GM23338 (cell line): ENCODE measurements around the gene AHSP. TPM values are rescaled to one million over a fixed set of nuclear protein-coding genes. Genes with fewer than 3 reads are reported as not detected.

Source experiments
- ATAC-seq: fragments of 200-7000 bp; cut with Tn5 transposase; 3 replicates; pipeline ENCODE4 v1.9.1; 2020
- DNase-seq: peaks from one replicate; pipeline ENCODE4 v3.0.0-alpha.2; 2015; ENCODE audit warnings: low spot score
- H2AFZ ChIP-seq: fragments of 200-600 bp; sonication (generic); 2 replicates; pipeline ENCODE4 v1.8.0; 2016; ENCODE audit warnings: antibody characterized with exemption, mild to moderate bottlenecking, moderate library complexity
- H3F3A ChIP-seq: fragments of 200-600 bp; sonication (generic); replicated peaks from 2 replicates; pipeline ENCODE4 v1.8.0; 2017; ENCODE audit warnings: antibody characterized with exemption, mixed run types, low read depth
- H3K27ac ChIP-seq: fragments of 200-600 bp; sonication (generic); 2 replicates; pipeline ENCODE4 v1.6.1; 2016; ENCODE audit warnings: low read depth
- H3K27me3 ChIP-seq: fragments of 200-600 bp; sonication (generic); 2 replicates; pipeline ENCODE4 v1.8.0; 2016; ENCODE audit warnings: mild to moderate bottlenecking, mixed run types, moderate library complexity; ENCODE audit not compliant: insufficient read depth
- H3K36me3 ChIP-seq: fragments of 200-600 bp; sonication (generic); 2 replicates; pipeline ENCODE4 v1.8.0; 2016; ENCODE audit warnings: mild to moderate bottlenecking; ENCODE audit not compliant: insufficient read depth
- H3K4me1 ChIP-seq: fragments of 200-600 bp; sonication (generic); 2 replicates; pipeline ENCODE4 v1.8.0; 2016; ENCODE audit warnings: mild to moderate bottlenecking, moderate library complexity; ENCODE audit not compliant: insufficient read depth
- H3K4me2 ChIP-seq: fragments of 200-600 bp; sonication (generic); 2 replicates; pipeline ENCODE4 v1.7.1; 2017; ENCODE audit warnings: mixed run types
- H3K4me3 ChIP-seq: fragments of 200-600 bp; sonication (generic); 2 replicates; pipeline ENCODE4 v1.6.1; 2016; ENCODE audit warnings: mixed run types
- H3K79me2 ChIP-seq: fragments of 200-600 bp; sonication (generic); replicated peaks from 2 replicates; pipeline ENCODE4 v1.8.0; 2017; ENCODE audit warnings: mild to moderate bottlenecking; ENCODE audit not compliant: insufficient read depth
- H3K9me2 ChIP-seq: fragments of 200-600 bp; sonication (generic); 2 replicates; pipeline ENCODE4 v1.8.0; 2017; ENCODE audit not compliant: insufficient read depth
- H4K20me1 ChIP-seq: fragments of 200-600 bp; sonication (generic); replicated peaks from 2 replicates; pipeline ENCODE4 v1.8.0; 2017; ENCODE audit warnings: mild to moderate bottlenecking; ENCODE audit not compliant: insufficient read depth
- H3K27ac Mint-ChIP-seq: 2 replicates; pipeline ENCODE4 v1.8.0; 2020; ENCODE audit warnings: inconsistent platforms, mild to moderate bottlenecking, moderate library complexity, mixed read lengths
- H3K27me3 Mint-ChIP-seq: 3 replicates; pipeline ENCODE4 v1.8.0; 2022; ENCODE audit warnings: low read depth, mild to moderate bottlenecking, moderate library complexity, mixed read lengths, inconsistent platforms; ENCODE audit not compliant: insufficient read depth, poor library complexity
- H3K36me3 Mint-ChIP-seq: 3 replicates; pipeline ENCODE4 v1.8.0; 2021; ENCODE audit warnings: low read depth, mild to moderate bottlenecking, inconsistent platforms, moderate library complexity, mixed read lengths
- H3K4me1 Mint-ChIP-seq: 3 replicates; pipeline ENCODE4 v1.8.0; 2020; ENCODE audit warnings: mild to moderate bottlenecking, inconsistent platforms, mixed read lengths
- H3K4me3 Mint-ChIP-seq: 3 replicates; pipeline ENCODE4 v1.8.0; 2021; ENCODE audit warnings: moderate library complexity, mild to moderate bottlenecking, inconsistent platforms, mixed read lengths
- H3K9me3 Mint-ChIP-seq: 3 replicates; pipeline ENCODE4 v1.8.0; 2020; ENCODE audit warnings: moderate library complexity, mild to moderate bottlenecking, inconsistent platforms, mixed read lengths
- CTCF ChIP-seq, 2 experiments: fragments of 200-600 bp in 1 of 2; sonication (generic) in 1 of 2; conservative IDR thresholded peaks; 2 replicates each; pipeline versions ENCODE4 v1.5.1 to v1.6.1; 2016 to 2017; ENCODE audit warnings: antibody characterized with exemption in 2 of 2, low read depth in 2 of 2, mild to moderate bottlenecking in 2 of 2, moderate library complexity in 1 of 2
- EZH2phosphoT487 ChIP-seq: fragments of 200-600 bp; sonication (generic); IDR thresholded peaks from one replicate; pipeline ENCODE4 v1.8.1; 2018; ENCODE audit warnings: antibody characterized with exemption; ENCODE audit not compliant: unreplicated experiment
- JUNB ChIP-seq: IDR thresholded peaks from one replicate; pipeline ENCODE4 v1.6.1; 2016; ENCODE audit warnings: antibody characterized with exemption; ENCODE audit not compliant: unreplicated experiment
- POLR2AphosphoS5 ChIP-seq: IDR thresholded peaks from 2 replicates; pipeline ENCODE4 v1.6.1; 2016; ENCODE audit warnings: antibody characterized with exemption, low read depth
- ZNF462 ChIP-seq: fragments of 250-450 bp; sonication (Bioruptor Pico); IDR thresholded peaks from 2 replicates; pipeline ENCODE4 v1.5.0; 2020; ENCODE audit warnings: mild to moderate bottlenecking, moderate library complexity
- polyA plus RNA-seq: library from polyadenylated mRNA; unstranded; fragments of >200 nt; fragmentation: Nextera tagmentation; extraction: Ambion mirVana; gene quantifications from 2 replicates; pipeline ENCODE4 v1.2.1, GENCODE V29; 2016
- total RNA-seq: library from RNA; depleted of rRNA; stranded (reverse); fragments of >200 nt; shearing (Covaris generic); gene quantifications from 2 replicates; pipeline ENCODE4 v1.2.3, GENCODE V29; 2014

Gene AHSP
- total and polyA plus RNA-seq, 2 experiments from 2014 or later, result 2.1 TPM; not detected in 1

- Histone ChIP-seq H3K36me3 (no peaks in the 10 kb centered on the region), H3K27me3 (peaks cover 18% of the 10 kb centered on the region), H4K20me1 (no peaks in the 10 kb centered on the region), H3K79me2 (no peaks in the 10 kb centered on the region), H3K9me2 (no peaks in the 10 kb centered on the region), H3K27ac (no peak overlapping the region), H3F3A (no peaks in the 10 kb centered on the region), H3K4me2 (no peak overlapping the region), H3K4me3 (no peak overlapping the region), H2AFZ (no peak overlapping the region), H3K4me1 (no peaks in the 10 kb centered on the region)
- H3K9me3 Mint-ChIP-seq, result no peaks in the 10 kb centered on the region; the same call in 1 of the 3 replicates
- no peak overlapping the region for H3K27ac Mint-ChIP-seq
- ATAC-seq (no peak), DNase-seq (no peak)
- no peak overlapping the region for H3K4me3 Mint-ChIP-seq
- TF ChIP-seq ZNF462 (CRISPR knock-in tag), result no peak
- H3K27me3 Mint-ChIP-seq, result peaks cover 20% of the 10 kb centered on the region
- H3K4me1 Mint-ChIP-seq, result peaks cover 10% of the 10 kb centered on the region; the same call in 2 of the 3 replicates
- peaks cover 38% of the 10 kb centered on the region for H3K36me3 Mint-ChIP-seq
Measured at GRCh38 chr16:31493506-31494125, 34.1 kb upstream of the AHSP start.

- Mint-ChIP-seq H3K9me3 (no peaks in the 10 kb centered on the region; the same call in 1 of the 3 replicates), H3K27me3 (peaks cover 3% of the 10 kb centered on the region), H3K36me3 (peaks cover 28% of the 10 kb centered on the region), H3K4me1 (peaks cover 11% of the 10 kb centered on the region), H3K4me3 (no peak overlapping the region), H3K27ac (no peak overlapping the region)
- Histone ChIP-seq H3K4me1 (peaks cover 3% of the 10 kb centered on the region), H2AFZ (no peak overlapping the region), H3F3A (no peaks in the 10 kb centered on the region), H3K9me2 (no peaks in the 10 kb centered on the region), H3K27ac (no peak overlapping the region), H3K4me3 (no peak overlapping the region), H3K36me3 (no peaks in the 10 kb centered on the region), H3K4me2 (no peak overlapping the region), H3K27me3 (no peaks in the 10 kb centered on the region), H3K79me2 (no peaks in the 10 kb centered on the region), H4K20me1 (no peaks in the 10 kb centered on the region)
- DNase-seq, result no peak
- ATAC-seq, result no peak
- TF ChIP-seq POLR2AphosphoS5 (no peak), EZH2phosphoT487 (no peak), CTCF (conservative IDR thresholded peaks at IDR 0.05; ENCODE audit: low read depth in 2 of 2) (no peak), JUNB (no peak)
Measured at GRCh38 chr16:31496670-31497069, 31.0 kb upstream of the AHSP start.
